A549 (cell line): ENCODE measurements around the gene XYLT1.

Source experiments
- CTCF ChIP-seq: fragments of >200 bp; sonication (Bioruptor Twin); formaldehyde crosslinking; IDR thresholded peaks from 3 replicates; pipeline ENCODE4 v1.5.1; 2016
- ELK1 ChIP-seq: fragments of 150-350 bp; IDR thresholded peaks from 2 replicates; pipeline ENCODE4 v1.6.1; 2014; ENCODE audit warnings: low read depth, mild to moderate bottlenecking, low read length
- HOXB13 ChIP-seq: fragments of 250-450 bp; sonication (Bioruptor Pico); IDR thresholded peaks from 2 replicates; pipeline ENCODE4 v1.5.0; 2020; ENCODE audit warnings: low read depth, mild to moderate bottlenecking, moderate library complexity
- MAX ChIP-seq: IDR thresholded peaks from 2 replicates; pipeline ENCODE4 v1.6.1; 2012
- MYC ChIP-seq: IDR thresholded peaks from 2 replicates; pipeline ENCODE4 v1.6.1; 2012; ENCODE audit warnings: mild to moderate bottlenecking, inconsistent platforms, low read length, improper control_type of control experiment, borderline replicate concordance
- POLR2A ChIP-seq: IDR thresholded peaks from 2 replicates; pipeline ENCODE4 v1.6.1; 2012; ENCODE audit warnings: mild to moderate bottlenecking, low read length
- RCOR1 ChIP-seq: fragments of 150-350 bp; IDR thresholded peaks from 2 replicates; pipeline ENCODE4 v1.6.1; 2014; ENCODE audit warnings: antibody characterized with exemption, low read length, low read depth
- RFX5 ChIP-seq: fragments of 450-650 bp; IDR thresholded peaks from 2 replicates; pipeline ENCODE4 v1.7.1; 2014; ENCODE audit warnings: antibody characterized with exemption, mild to moderate bottlenecking, moderate library complexity
- RNF2 ChIP-seq: fragments of 200-600 bp; sonication (generic); IDR thresholded peaks from 2 replicates; pipeline ENCODE4 v1.6.1; 2016; ENCODE audit warnings: low read depth, mild to moderate bottlenecking, antibody characterized with exemption, moderate library complexity, borderline replicate concordance
- SMC3 ChIP-seq: fragments of >200 bp; sonication (Bioruptor Twin); formaldehyde crosslinking; IDR thresholded peaks from 3 replicates; pipeline ENCODE4 v1.6.1; 2018; ENCODE audit warnings: inconsistent platforms
- ZNF302 ChIP-seq: fragments of 250-450 bp; sonication (Bioruptor Pico); IDR thresholded peaks from 2 replicates; pipeline ENCODE4 v1.9.0; 2021; ENCODE audit warnings: inconsistent platforms, mild to moderate bottlenecking, moderate library complexity

- TF ChIP-seq CTCF (no peak), POLR2A (no peak), ELK1 (no peak), RFX5 (no peak), RCOR1 (no peak), ZNF302 (no peak), SMC3 (no peak), RNF2 (no peak), MYC (no peak), HOXB13 (CRISPR knock-in tag) (no peak), MAX (no peak)
Observed at GRCh38 chr16:17159617-17160016, 311.1 kb downstream of the XYLT1 start.
